Measurements from ENCODE around the gene GET4.

The GET4 gene

GRCh38 chr7:832968-833424, 43.4 kb upstream of the GET4 start:
- Histone ChIP-seq H3K36me3 (replicated peaks) (no peaks in the 10 kb centered on the region), H3K27ac (peak overlapping the region; percentile 95), H3K27me3 (replicated peaks) (no peaks in the 10 kb centered on the region), H3K4me3 (ENCODE audit: low read depth, low read length) (no peak overlapping the region)
- in situ Hi-C loops (cut with HindIII; ENCODE audit: low pct_ligation_motif_present, low sequenced_read_pairs) = no loop called here
- no peak for TF ChIP-seq CTCF (IDR thresholded peaks at IDR 0.05; ENCODE audit: low read depth, low read length, missing control alignments)
- no peak for DNase-seq

- in situ Hi-C loops (cut with HindIII; ENCODE audit: low pct_ligation_motif_present, low sequenced_read_pairs) = no loop called here
- Histone ChIP-seq H3K4me3 (ENCODE audit: low read depth, low read length) (no peak overlapping the region), H3K27me3 (replicated peaks) (no peaks in the 10 kb centered on the region), H3K36me3 (replicated peaks) (peaks cover under 1% of the 10 kb centered on the region), H3K27ac (no peak overlapping the region)
- TF ChIP-seq CTCF (IDR thresholded peaks at IDR 0.05; ENCODE audit: low read depth, low read length, missing control alignments) = no peak
- no peak for DNase-seq
Observed at GRCh38 chr7:833601-834258, 42.6 kb upstream of the GET4 start.

- Histone ChIP-seq H3K27me3 (replicated peaks) (no peaks in the 10 kb centered on the region), H3K27ac (no peak overlapping the region), H3K4me3 (ENCODE audit: low read depth, low read length) (no peak overlapping the region), H3K36me3 (replicated peaks) (peaks cover 6% of the 10 kb centered on the region)
- in situ Hi-C loops (cut with HindIII; ENCODE audit: low pct_ligation_motif_present, low sequenced_read_pairs) = no loop called here
- DNase-seq = no peak
- no peak for TF ChIP-seq CTCF (IDR thresholded peaks at IDR 0.05; ENCODE audit: low read depth, low read length, missing control alignments)
Observed at GRCh38 chr7:834277-834676, 42.1 kb upstream of the GET4 start.

GRCh38 chr7:835021-835420, 41.3 kb upstream of the GET4 start:
- H3K27ac ChIP-seq = no peak overlapping the region
- no peak overlapping the region for H3K4me3 ChIP-seq (ENCODE audit: low read depth, low read length)
- no peak for DNase-seq
- in situ Hi-C loops (cut with HindIII; ENCODE audit: low pct_ligation_motif_present, low sequenced_read_pairs) = no loop called here
- H3K36me3 ChIP-seq (replicated peaks) = peaks cover 9% of the 10 kb centered on the region
- H3K27me3 ChIP-seq (replicated peaks) = no peaks in the 10 kb centered on the region
- no peak for TF ChIP-seq CTCF (IDR thresholded peaks at IDR 0.05; ENCODE audit: low read depth, low read length, missing control alignments)

- DNase-seq = no peak
- peaks cover 10% of the 10 kb centered on the region for H3K36me3 ChIP-seq (replicated peaks)
- H3K4me3 ChIP-seq (ENCODE audit: low read depth, low read length) = no peak overlapping the region
- no peaks in the 10 kb centered on the region for H3K27me3 ChIP-seq (replicated peaks)
- no peak overlapping the region for H3K27ac ChIP-seq
- in situ Hi-C loops (cut with HindIII; ENCODE audit: low pct_ligation_motif_present, low sequenced_read_pairs) = no loop called here
- no peak for TF ChIP-seq CTCF (IDR thresholded peaks at IDR 0.05; ENCODE audit: low read depth, low read length, missing control alignments)
Observed at GRCh38 chr7:835485-836401, 40.6 kb upstream of the GET4 start.

Data from brain microvascular endothelial cell (primary cell).